OCI-LY7 (cell line): ENCODE data around the gene BRI3BP. TPM values are rescaled to one million over a fixed set of nuclear protein-coding genes. Genes with fewer than 3 reads are reported as not detected.

Experiments used
- BruUV-seq: library from RNA; stranded (reverse); fragments of 400-500 nt; replicated peaks from 2 replicates; lab custom pipeline; 2021; lab: Mats Ljungman, UMichigan
- CTCF ChIA-PET: fragments of 300-600 bp; sonication (Branson Sonifier 250); formaldehyde crosslinking; loops from one replicate; lab custom pipeline; 2022; ENCODE audit warnings: antibody characterized with exemption; ENCODE audit not compliant: unreplicated experiment; lab: Charles Lee
- POLR2A ChIA-PET: fragments of 300-600 bp; sonication (Branson Sonifier 250); formaldehyde crosslinking; loops from one replicate; lab custom pipeline; 2022; ENCODE audit warnings: antibody characterized with exemption; lab: Charles Lee
- DNase-seq: peaks from one replicate; pipeline ENCODE4 v3.0.0-alpha.2; 2015; ENCODE audit warnings: low spot score
- H2AFZ ChIP-seq: fragments of 200-600 bp; sonication (generic), shearing (Covaris generic); 2 replicates; pipeline ENCODE4 v1.6.1; 2014; ENCODE audit warnings: mild to moderate bottlenecking, antibody characterized with exemption, low read length, moderate library complexity
- H3K27ac ChIP-seq: fragments of 200-600 bp; sonication (generic); 2 replicates; pipeline ENCODE4 v1.5.1; 2014; ENCODE audit warnings: mixed run types, low read depth, mild to moderate bottlenecking, moderate library complexity, low read length, inconsistent platforms; ENCODE audit not compliant: poor library complexity, severe bottlenecking
- H3K36me3 ChIP-seq: fragments of 200-600 bp; sonication (generic); 2 replicates; pipeline ENCODE4 v1.6.1; 2014; ENCODE audit warnings: mild to moderate bottlenecking, antibody characterized with exemption, low read length, moderate library complexity, mixed read lengths; ENCODE audit not compliant: insufficient read depth
- H3K4me1 ChIP-seq: fragments of 200-600 bp; sonication (generic); 2 replicates; pipeline ENCODE4 v1.5.1; 2014; ENCODE audit warnings: mild to moderate bottlenecking, low read length; ENCODE audit not compliant: insufficient read depth, poor library complexity, severe bottlenecking
- H3K4me2 ChIP-seq: fragments of 200-600 bp; sonication (generic); 2 replicates; pipeline ENCODE4 v1.6.1; 2014; ENCODE audit warnings: mild to moderate bottlenecking, low read length
- H3K4me3 ChIP-seq: fragments of 200-600 bp; sonication (generic); 2 replicates; pipeline ENCODE4 v1.5.1; 2014; ENCODE audit warnings: mild to moderate bottlenecking, low read depth, low read length; ENCODE audit not compliant: poor library complexity, severe bottlenecking
- H3K79me2 ChIP-seq: fragments of 200-600 bp; sonication (generic); 2 replicates; pipeline ENCODE4 v1.6.1; 2016; ENCODE audit warnings: low read depth, mild to moderate bottlenecking, low read length, moderate library complexity, mixed read lengths; ENCODE audit not compliant: insufficient read depth
- H3K9me2 ChIP-seq: fragments of 200-600 bp; sonication (generic); 2 replicates; pipeline ENCODE4 v1.6.1; 2016; ENCODE audit warnings: mild to moderate bottlenecking, low read length, mixed read lengths; ENCODE audit not compliant: insufficient read depth
- H3K9me3 ChIP-seq: fragments of 200-600 bp; sonication (generic); 2 replicates; pipeline ENCODE4 v1.6.1; 2014; ENCODE audit warnings: mild to moderate bottlenecking, mixed run types, low read length, mixed read lengths
- H4K20me1 ChIP-seq: fragments of 200-600 bp; sonication (generic); 2 replicates; pipeline ENCODE4 v1.6.1; 2014; ENCODE audit warnings: mild to moderate bottlenecking, antibody characterized with exemption, low read length, moderate library complexity, mixed read lengths; ENCODE audit not compliant: insufficient read depth
- CTCF ChIP-seq: fragments of 200-600 bp; sonication (generic); conservative IDR thresholded peaks from 2 replicates; pipeline ENCODE4 v1.5.1; 2014; ENCODE audit warnings: mild to moderate bottlenecking, antibody characterized with exemption, low read length, moderate library complexity, mixed read lengths
- EZH2phosphoT487 ChIP-seq: fragments of 200-600 bp; sonication (generic); IDR thresholded peaks from 2 replicates; pipeline ENCODE4 v1.6.1; 2018; ENCODE audit warnings: low read depth, borderline replicate concordance, mild to moderate bottlenecking, mixed run types, antibody characterized with exemption, low read length, moderate library complexity, mixed read lengths
- intact Hi-C: fragments of 100-400 bp; cut with micrococcal nuclease; formaldehyde crosslinking; loops from one replicate; pipeline ENCODE4 v1.10.0; 2022; ENCODE audit not compliant: unreplicated experiment
- total RNA-seq, 2 experiments: library from RNA; depleted of rRNA in 1 of 2; stranded (reverse); fragments of >200 nt in 1 of 2; shearing (Covaris generic) in 1 of 2; gene quantifications; 2 replicates each; pipeline ENCODE4 v1.2.3, GENCODE V29; 2014 to 2022

BRI3BP gene
- total RNA-seq, 2 experiments from 2014 or later: 73.4 to 118 TPM

- Histone ChIP-seq H3K9me3 (no peaks in the 10 kb centered on the region), H3K36me3 (peaks cover 93% of the 10 kb centered on the region), H3K9me2 (no peaks in the 10 kb centered on the region), H2AFZ (no peak overlapping the region), H3K79me2 (no peaks in the 10 kb centered on the region), H3K4me1 (no peaks in the 10 kb centered on the region), H3K4me2 (no peak overlapping the region), H4K20me1 (no peaks in the 10 kb centered on the region), H3K4me3 (no peak overlapping the region), H3K27ac (no peak overlapping the region)
- ChIA-PET POLR2A (interaction anchor here (0.5 kb wide), 1 partner anchor 33 kb away, joined by 3 read pairs; no protein-coding TSS in a partner anchor), CTCF (no interaction called here)
- intact Hi-C loops: no loop called here
- no TSS peak for BruUV-seq
- DNase-seq: no peak
- TF ChIP-seq EZH2phosphoT487 (no peak), CTCF (no peak)
Measured at GRCh38 chr12:124964836-124965462, 28.5 kb upstream of the BRI3BP start.

GRCh38 chr12:124967016-124967739 lies 26.3 kb upstream of the BRI3BP start:
- POLR2A ChIA-PET: no interaction called here
- intact Hi-C loops: no loop called here
- Histone ChIP-seq H3K9me3 (no peaks in the 10 kb centered on the region), H3K4me2 (no peak overlapping the region), H3K36me3 (peaks cover 94% of the 10 kb centered on the region), H3K79me2 (no peaks in the 10 kb centered on the region), H3K4me1 (no peaks in the 10 kb centered on the region), H2AFZ (no peak overlapping the region), H3K9me2 (no peaks in the 10 kb centered on the region), H3K27ac (no peak overlapping the region), H3K4me3 (no peak overlapping the region), H4K20me1 (no peaks in the 10 kb centered on the region)
- CTCF ChIA-PET: no interaction called here
- no peak for DNase-seq
- TF ChIP-seq EZH2phosphoT487 (no peak), CTCF (no peak)
- no TSS peak for BruUV-seq

DNA sequence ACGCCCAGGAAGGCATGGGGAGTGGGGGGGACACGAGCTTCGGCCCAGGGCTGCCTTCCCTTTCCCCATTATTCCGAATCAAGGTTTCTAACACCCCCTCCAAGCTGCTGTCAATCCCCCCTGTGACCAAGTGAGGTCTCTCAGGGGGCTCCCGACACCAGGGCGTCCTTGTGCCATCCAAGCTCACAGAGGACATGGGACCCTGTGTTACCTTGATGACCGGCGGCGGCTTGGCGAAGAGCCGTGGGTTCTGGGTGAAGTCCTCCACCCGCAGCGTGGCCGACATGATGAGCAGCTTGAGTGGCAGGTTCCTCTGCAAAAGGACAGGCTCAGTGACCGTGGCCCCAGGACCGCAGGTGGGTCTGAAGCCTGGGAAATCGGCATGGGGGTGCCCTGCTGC lies 24.8 kb upstream of the BRI3BP start:
- no peaks in the 10 kb centered on the region for H3K9me2 ChIP-seq
- intact Hi-C loops: no loop called here
- BruUV-seq: no TSS peak
- H3K27ac ChIP-seq: no peak overlapping the region
- H3K9me3 ChIP-seq: no peaks in the 10 kb centered on the region
- no peak for DNase-seq
- H3K79me2 ChIP-seq: no peaks in the 10 kb centered on the region
- no peaks in the 10 kb centered on the region for H3K4me1 ChIP-seq
- H4K20me1 ChIP-seq: no peaks in the 10 kb centered on the region
- no peak overlapping the region for H3K4me2 ChIP-seq
- peaks cover 93% of the 10 kb centered on the region for H3K36me3 ChIP-seq
- ChIA-PET POLR2A (no interaction called here), CTCF (no interaction called here)
- no peak for TF ChIP-seq CTCF
- TF ChIP-seq EZH2phosphoT487: no peak
- no peak overlapping the region for H3K4me3 ChIP-seq
- no peak overlapping the region for H2AFZ ChIP-seq
